ENCODE measurements around the gene RRP1.

RRP1 gene

DNA sequence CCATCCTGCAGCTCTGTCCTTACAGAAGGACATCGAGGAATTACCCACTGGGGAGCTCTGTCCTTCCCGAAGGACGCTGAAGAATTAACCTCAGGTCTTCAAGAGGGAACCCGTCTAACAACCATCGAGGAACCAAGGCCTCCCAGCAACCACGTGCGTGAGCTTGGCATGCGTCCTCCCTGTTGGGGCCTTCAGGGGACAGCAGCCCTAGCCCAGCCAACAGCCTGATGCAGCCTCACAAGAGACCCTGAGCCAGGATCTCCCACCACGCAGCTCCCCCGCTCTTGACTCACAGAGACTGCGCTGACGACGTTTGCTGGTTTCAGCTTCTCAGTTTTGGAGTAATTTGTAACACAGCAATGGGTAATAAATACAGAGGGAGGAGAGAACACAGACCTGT lies 56.0 kb downstream of the RRP1 start:
- TF ChIP-seq, protein P1, sequence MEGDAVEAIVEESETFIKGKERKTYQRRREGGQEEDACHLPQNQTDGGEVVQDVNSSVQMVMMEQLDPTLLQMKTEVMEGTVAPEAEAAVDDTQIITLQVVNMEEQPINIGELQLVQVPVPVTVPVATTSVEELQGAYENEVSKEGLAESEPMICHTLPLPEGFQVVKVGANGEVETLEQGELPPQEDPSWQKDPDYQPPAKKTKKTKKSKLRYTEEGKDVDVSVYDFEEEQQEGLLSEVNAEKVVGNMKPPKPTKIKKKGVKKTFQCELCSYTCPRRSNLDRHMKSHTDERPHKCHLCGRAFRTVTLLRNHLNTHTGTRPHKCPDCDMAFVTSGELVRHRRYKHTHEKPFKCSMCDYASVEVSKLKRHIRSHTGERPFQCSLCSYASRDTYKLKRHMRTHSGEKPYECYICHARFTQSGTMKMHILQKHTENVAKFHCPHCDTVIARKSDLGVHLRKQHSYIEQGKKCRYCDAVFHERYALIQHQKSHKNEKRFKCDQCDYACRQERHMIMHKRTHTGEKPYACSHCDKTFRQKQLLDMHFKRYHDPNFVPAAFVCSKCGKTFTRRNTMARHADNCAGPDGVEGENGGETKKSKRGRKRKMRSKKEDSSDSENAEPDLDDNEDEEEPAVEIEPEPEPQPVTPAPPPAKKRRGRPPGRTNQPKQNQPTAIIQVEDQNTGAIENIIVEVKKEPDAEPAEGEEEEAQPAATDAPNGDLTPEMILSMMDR (conservative IDR thresholded peaks at IDR 0.05; ENCODE audit: low read length), result no peak
- DNase-seq (ENCODE audit: low read depth), result no peak

DNA sequence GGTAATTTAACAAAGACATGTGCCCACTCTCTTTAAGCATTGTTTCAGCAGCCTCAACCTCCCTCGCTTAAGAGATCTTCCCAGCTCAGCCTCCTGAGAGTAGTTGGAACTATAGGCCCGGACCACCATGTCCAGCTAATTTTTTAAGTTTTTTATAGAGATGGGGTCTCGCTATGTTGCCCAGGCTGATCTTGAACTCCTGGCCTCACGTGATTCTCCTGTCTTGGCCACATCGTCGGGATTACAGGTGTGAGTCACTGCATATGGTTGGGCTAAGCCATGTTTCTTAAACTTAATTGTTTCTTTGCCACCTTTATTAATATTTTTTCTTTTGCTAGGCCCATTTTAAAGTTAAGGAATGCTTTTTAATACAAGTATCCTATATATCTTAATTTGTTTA lies 57.1 kb downstream of the RRP1 start:
- TF ChIP-seq, protein P1 (conservative IDR thresholded peaks at IDR 0.05; ENCODE audit: low read length), result no peak
- DNase-seq (ENCODE audit: low read depth), result no peak
- no peak overlapping the region for H3K4me3 ChIP-seq (ENCODE audit: low read length)

More for the DNA sequence above, 56.0 kb downstream of the RRP1 start:
- no peak overlapping the region for H3K4me3 ChIP-seq (ENCODE audit: low read length)

DNA sequence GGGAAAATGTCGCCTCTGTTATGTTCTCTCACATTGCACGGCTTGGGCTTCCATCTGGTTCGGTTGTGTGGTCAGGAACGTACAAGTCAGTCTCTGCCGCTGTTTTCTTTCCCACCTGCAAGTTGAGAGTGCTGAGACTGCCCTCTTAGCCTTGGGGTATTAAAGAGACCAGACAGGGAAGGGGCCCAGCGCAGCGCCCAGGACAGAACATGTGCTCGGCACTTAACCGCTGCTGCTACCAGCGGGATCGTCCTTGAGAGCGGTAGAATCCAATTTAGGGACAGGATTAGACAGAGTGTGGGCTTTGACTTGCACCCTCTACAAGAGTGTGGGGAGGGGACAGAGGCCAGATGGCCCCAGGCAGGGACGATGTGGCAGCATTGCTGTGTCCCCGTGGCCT lies 57.9 kb downstream of the RRP1 start:
- DNase-seq (ENCODE audit: low read depth), result no peak
- H3K4me3 ChIP-seq (ENCODE audit: low read length), result no peak overlapping the region
- TF ChIP-seq, protein P1 (conservative IDR thresholded peaks at IDR 0.05; ENCODE audit: low read length), result no peak

DNA sequence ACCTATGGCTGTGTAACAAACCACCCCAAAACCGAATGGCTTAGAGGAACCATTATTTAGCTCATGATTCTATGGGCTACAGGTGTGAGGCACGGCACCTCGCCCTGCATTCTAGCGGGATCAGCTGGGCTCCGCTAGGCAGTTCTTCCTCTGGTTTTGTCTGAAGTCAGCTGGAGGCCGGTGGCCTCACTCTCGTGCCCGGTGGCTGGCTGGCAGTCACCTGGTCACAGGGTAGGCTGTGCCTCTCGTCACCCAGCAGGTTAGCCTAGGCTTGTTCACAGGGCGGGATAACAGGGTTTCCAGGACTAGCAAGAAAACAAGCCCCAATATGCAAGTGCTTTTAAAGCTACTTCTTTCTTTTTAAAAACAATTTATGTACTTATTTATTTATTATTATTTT lies 59.4 kb downstream of the RRP1 start:
- TF ChIP-seq, protein P1 (conservative IDR thresholded peaks at IDR 0.05; ENCODE audit: low read length), result no peak
- no peak overlapping the region for H3K4me3 ChIP-seq (ENCODE audit: low read length)
- no peak for DNase-seq (ENCODE audit: low read depth)

DNA sequence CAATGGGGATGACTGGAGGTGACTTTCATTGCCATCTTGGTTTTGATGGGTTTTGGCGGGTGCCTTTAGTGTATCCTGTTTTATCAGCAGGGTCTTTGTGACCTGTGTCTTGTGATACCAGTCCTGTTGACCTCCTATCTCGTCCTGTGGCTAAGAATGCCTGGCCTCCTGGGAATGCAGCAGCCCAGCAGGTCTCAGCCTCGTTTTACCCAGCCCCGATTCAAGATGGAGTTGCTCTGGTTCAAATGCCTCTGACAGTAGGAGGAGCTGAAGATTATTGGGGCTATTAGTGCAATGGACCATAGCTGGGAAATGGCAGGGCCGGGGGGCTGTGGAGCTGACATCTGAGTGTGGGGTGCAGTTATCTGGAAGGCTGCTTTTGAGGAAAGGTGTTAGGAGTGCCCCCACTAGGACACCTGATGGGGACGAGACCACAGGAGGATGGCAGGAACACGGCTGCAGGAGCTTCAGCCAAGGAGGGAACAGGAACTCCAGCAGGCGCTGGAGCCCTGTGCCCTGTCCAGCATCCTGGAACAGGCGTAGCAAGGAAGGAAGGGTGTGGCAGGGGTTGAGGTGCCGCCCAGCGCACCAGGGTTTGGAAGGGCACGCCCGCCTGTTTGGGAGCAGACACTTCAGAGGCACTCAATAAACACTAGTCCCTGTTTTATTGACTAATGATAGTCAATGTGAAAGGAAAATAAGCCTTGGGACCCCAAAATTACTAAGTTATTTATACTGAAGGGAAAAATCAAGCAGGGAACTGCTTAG lies 60.3 kb downstream of the RRP1 start:
- H3K4me3 ChIP-seq (ENCODE audit: low read length), result no peak overlapping the region
- DNase-seq (ENCODE audit: low read depth), result no peak
- TF ChIP-seq, protein P1 (conservative IDR thresholded peaks at IDR 0.05; ENCODE audit: low read length), result no peak

DNA sequence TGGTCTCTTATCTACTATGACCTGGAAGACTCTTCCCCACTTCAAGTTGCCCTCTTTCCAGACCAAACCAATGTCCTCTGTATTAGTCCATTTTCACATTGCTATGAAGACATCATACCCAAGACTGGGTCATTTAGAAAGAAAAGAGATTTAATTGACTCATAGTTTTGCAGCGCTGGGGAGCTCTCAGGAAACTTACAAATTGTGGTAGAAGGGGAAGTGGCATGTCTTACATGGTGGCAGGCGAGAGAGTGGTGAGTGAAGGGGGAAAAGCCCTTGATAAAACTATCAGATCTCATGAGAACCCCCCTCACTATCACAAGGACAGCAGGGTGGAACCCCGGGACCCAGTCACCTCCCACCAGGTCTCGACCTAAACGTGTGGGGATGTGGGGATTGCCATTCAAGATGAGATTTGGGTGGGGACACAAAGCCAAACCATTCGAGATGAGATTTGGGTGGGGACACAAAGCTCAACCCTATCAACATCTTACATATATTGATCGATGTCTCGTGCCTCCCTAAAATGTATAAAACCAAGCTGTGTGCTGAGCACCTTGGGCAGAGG lies 61.4 kb downstream of the RRP1 start:
- TF ChIP-seq, protein P1 (conservative IDR thresholded peaks at IDR 0.05; ENCODE audit: low read length), result no peak
- H3K4me3 ChIP-seq (ENCODE audit: low read length), result no peak overlapping the region
- DNase-seq (ENCODE audit: low read depth), result no peak

DNA sequence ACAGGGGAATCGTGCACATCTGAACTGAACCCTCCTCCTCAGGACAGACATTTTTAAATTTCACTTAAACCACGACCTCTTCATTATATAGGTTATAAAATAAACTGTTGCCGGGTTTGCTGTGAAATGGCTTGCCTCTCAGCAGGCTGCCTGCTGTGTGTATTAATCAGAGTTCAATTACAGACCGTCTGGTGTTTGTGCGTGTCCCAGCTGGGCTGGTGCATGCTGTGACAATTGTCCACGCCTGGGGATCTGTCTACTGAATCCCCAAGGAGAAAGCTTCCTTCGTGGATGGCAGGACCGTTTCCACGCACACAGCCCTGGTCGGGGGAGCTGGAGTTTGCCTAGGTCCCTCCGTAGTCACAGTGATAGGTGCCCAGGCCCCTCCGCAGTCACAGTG lies 62.2 kb downstream of the RRP1 start:
- TF ChIP-seq, protein P1 (conservative IDR thresholded peaks at IDR 0.05; ENCODE audit: low read length), result no peak
- H3K4me3 ChIP-seq (ENCODE audit: low read length), result no peak overlapping the region
- no peak for DNase-seq (ENCODE audit: low read depth)
